ENCODE data around the gene CDK5RAP3.

CDK5RAP3 gene

GRCh38 chr17:47948706-47949196 lies 22.2 kb upstream of the CDK5RAP3 start:
- no peak for DNase-seq (ENCODE audit: low spot score)

- peak; percentile 61 for DNase-seq (ENCODE audit: low spot score)
Measured at GRCh38 chr17:47949197-47949759, 21.6 kb upstream of the CDK5RAP3 start.

GRCh38 chr17:47949946-47950345 lies 21.0 kb upstream of the CDK5RAP3 start:
- DNase-seq (ENCODE audit: low spot score) = no peak

- no peak for DNase-seq (ENCODE audit: low spot score)
Measured at GRCh38 chr17:47950448-47950847, 20.5 kb upstream of the CDK5RAP3 start.

- no peak for DNase-seq (ENCODE audit: low spot score)
Measured at GRCh38 chr17:47952171-47953021, 18.5 kb upstream of the CDK5RAP3 start.

DNA sequence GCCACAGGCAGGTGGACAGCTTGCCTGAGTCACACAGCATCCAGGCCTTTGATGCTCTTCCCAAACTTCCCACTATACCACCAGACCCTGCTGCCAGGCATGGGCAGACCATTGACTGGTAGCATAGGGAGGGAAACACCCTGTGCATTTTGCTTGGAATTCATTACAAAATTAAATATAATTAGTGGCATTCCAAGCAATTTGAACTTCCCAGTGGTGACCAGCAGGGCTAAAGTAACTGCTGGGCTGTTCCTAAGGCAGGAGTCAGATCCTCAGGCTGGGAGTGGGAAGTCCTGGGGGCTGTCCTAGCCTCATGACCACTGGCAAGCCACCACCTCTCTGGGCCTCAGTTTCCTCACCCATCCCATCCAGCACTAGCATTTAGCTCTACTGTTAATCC lies 17.0 kb upstream of the CDK5RAP3 start:
- no peak for DNase-seq (ENCODE audit: low spot score)

DNA sequence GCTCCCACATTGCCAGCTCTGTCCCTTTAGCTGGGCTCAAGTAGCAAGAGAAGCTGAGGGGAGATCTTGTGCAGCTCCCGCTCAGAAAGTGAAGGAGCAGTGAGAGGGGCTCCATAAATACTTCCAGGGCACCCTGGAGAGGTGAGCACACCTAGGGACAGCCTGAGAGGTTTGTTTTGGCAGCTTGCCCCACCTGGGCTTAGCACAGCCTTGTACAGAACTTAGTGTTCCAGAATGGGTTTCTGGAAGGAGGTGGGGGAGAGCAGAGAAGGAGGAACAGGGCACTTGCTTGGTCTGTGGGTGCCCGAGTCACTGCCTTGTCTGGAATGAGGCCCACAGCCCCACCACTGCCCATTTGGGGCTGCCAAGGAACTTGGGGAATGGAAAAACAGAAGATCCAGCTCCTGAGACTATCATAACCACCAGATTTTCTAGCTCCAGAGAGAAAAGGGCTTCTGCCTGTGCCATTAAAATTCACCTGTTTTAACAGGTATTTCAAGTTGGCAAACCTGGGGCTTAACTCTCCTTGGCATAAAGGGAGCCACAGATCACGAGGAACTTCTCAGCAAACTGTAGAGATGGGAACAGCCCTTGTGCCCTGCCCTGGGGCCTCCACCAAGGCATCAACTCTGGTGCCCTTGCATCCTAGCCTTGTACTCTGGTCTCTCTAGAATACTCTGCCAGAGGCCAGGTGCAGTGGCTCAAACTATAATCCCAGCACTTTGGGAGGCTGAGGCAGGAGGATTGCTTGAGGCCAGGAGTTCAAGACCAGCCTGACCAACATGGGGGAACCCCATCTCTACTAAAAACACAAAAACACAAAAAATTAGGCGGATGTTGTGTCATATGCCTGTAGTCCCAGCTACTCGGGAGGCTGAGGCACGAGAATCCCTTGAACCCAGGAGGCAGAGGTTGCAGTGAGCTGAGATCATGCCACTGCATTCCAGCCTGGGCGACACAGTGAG lies 15.1 kb upstream of the CDK5RAP3 start:
- no peak for DNase-seq (ENCODE audit: low spot score)

- no peak for DNase-seq (ENCODE audit: low spot score)
Measured at GRCh38 chr17:47956791-47957590, 13.9 kb upstream of the CDK5RAP3 start.

DNA sequence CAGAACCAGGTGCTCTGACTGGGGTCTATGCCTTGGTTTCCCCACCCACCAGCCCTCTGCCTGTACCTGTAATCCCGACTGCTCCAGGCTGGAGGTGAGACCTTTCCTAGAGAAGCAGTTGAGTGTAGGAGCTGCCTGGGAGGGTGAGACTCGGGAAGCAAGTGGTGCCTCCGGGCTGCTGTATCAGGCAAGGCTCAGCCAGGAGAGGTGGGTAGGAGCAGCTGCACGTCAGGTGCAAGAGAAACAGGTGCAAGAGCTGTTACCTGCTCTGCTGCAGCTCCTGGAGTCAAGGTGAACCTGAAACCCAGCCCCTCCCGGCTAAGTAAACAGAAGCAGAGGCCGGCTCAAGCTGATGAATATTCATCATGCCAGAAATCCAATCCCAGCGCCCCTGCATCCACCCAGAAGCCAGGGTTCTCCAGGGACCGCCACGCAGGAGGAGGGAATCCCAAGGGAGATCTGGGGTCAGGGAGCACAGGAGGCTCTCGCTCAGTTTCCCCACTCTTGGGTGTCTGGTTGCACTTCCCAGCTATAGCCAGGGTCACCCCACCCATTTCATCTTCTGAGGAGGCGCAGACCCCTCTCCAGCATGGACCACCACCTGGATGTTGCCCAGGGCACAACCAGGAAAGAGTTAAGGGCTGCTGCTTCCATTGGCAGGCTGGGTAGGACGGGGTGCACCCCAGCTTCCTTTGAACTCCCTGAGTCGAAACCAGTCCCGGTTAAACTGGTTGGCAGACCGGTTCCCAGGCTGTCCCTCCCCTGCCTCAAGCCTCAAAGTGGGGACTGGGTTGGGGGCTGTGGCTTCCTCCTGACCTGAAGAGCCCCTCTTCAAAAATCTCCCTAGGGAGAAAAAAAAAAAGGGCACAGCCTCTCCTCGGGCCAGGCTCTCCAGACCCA lies 13.1 kb upstream of the CDK5RAP3 start, which contains the start of gene PRR15L:
TSS of gene PRR15L (minus strand) at position 293 of the 900 bp plus-strand sequence. CDS start 4,649 bp downstream, outside the sequence.
- DNase-seq (ENCODE audit: low spot score) = no peak

GRCh38 chr17:47959825-47960655 lies 10.9 kb upstream of the CDK5RAP3 start:
- DNase-seq (ENCODE audit: low spot score) = no peak

GRCh38 chr17:47961406-47961805 lies 9.5 kb upstream of the CDK5RAP3 start:
- DNase-seq (ENCODE audit: low spot score) = no peak

DNA sequence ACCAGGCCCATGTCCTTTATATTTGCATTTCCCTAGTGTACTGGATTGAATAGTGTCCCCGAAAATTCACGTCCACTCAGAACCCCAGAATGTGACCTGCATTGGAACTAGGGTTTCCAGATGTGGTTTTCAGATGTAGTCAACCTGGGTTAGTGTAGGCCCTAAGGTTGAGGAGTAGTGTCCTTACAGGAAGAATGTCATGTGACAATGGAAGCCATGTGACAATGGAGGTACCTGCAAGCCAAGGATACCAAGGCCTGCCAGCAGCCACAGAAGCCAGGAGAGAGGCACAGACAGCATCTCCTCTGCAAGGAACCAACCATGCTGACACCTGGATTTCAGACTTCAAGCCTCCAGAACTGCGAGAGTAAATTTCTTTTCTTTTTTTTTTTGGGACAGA lies 8.0 kb upstream of the CDK5RAP3 start:
- DNase-seq (ENCODE audit: low spot score) = no peak

DNA sequence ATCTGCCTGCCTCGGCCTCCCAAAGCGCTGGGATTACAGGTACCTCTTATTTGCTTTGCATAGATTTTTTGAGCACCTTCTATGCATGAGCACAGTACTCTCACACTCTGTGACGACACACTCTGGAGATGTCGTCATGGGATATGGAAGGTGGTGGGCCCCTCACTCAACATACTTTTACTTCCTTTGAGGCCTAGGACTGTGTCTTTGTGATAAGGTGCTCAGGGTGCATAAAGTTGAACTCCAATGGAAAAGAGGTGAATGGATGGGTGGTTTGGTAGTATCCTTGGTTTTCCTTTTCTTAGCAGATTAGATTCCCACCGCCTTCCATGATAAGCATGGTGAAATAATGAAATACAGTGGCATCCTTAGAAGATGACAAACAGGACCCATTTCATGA lies 6.1 kb upstream of the CDK5RAP3 start:
- no peak for DNase-seq (ENCODE audit: low spot score)

DNA sequence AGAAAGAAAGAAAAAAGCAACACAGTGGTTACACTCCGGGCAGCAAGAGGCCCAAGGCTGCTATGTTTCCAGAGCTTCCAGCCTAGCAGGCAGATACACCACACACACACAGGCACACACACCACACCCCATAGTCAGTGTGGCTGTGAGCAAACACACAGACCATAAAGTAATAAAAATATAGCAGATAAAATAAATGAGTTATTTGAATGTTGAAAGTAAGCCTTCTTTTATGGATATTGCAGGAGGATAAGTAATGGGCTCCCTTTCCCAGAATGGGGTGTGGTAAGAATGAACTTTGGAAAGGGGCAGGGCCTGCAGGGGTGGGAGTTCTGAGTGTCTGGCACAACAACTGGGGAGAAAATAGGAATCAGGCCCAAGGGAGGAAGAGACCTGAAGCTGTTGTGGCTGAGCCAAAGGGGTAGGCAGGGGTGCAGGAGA lies 4.8 kb upstream of the CDK5RAP3 start:
- DNase-seq (ENCODE audit: low spot score) = no peak

- DNase-seq (ENCODE audit: low spot score) = peak; percentile 58
Measured at GRCh38 chr17:47967607-47968252, 3.2 kb upstream of the CDK5RAP3 start.

GRCh38 chr17:47968836-47969235 lies 2.1 kb upstream of the CDK5RAP3 start:
- no peak for DNase-seq (ENCODE audit: low spot score)

DNA sequence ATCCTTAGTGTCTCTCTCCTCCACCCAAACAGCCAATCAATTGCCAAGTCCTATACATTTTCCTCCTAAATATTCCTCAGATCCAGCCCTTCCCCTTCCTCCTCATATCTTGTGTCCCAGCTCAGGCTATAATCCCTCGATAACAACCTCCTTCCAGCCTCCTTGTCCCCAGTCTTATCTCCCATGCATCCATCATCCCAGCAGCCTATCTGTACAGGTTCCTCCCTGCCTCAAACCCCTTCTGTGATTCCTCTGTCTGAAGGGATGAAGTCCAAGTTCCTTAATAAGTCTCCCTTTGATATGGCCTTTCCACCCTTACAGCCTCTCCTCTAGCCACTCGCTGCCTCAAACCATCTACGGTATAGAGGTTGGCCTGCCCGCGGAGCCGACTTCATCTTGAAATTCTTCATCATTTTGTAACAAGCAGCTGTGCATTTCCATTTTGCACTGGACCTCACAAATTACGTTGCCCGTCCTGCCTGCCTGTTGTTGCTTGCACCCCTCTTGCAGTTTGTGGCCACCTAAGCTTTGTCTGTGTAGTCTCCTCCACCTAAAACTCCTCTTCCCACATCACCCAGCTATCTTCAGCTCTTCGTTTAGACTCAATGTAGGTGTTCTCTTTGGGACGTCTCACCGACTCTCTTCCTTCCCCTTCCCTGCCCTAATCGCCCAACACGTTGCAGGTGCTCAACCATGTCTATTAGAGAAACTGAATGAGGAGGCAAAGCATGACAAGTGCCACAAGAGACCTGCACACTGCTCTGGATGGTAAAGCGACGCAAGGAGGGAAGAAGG lies 786 bp upstream of the CDK5RAP3 start:
- no peak for DNase-seq (ENCODE audit: low spot score)

DNA sequence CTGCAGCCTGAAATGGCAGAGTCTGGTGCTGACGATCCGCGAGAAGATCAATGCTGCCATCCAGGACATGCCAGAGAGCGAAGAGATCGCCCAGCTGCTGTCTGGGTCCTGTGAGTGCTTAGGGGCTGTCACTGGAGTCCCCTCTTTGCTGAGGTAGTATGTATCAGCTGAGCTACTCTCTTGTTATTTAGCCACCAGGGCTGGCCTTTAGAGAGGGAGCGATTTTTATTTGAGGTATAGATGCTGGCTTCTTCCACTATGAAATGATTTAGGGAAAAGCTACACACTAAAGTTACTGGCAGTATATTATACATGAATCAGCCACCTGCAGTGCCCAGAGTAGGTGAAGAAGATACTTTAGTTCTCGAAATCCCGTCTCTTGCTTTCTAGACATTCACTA lies 2.6 kb downstream of the CDK5RAP3 start:
- no peak for DNase-seq (ENCODE audit: low spot score)
